Measurements from ENCODE around the gene OR51B2. TPM values are rescaled to one million over a fixed set of nuclear protein-coding genes. Genes with fewer than 3 reads are reported as not detected.

Gene OR51B2
- total and polyA plus RNA-seq, 2 of the 13 experiments (the other 11 are each of a cell fraction or from before 2014, with no cell fraction given): not detected

GRCh38 chr11:5281596-5281995 is 42.5 kb downstream of the OR51B2 start:
- Histone ChIP-seq H3K4me3 (replicated peaks in 1 of 3; ENCODE audit: insufficient read depth in 1 of 3, low read depth in 2 of 3, low read length in 3 of 3) (no peak overlapping the region), H3K36me3 (replicated peaks in 1 of 2; ENCODE audit: control insufficient read depth in 1 of 2, insufficient read depth in 2 of 2, low read length in 2 of 2) (no peaks in the 10 kb centered on the region), H2AFZ (ENCODE audit: low read length) (no peak overlapping the region), H3K4me2 (ENCODE audit: low read depth, low read length) (no peak overlapping the region), H3K27ac (ENCODE audit: extremely low read length, insufficient read depth, low read length) (no peak overlapping the region), H3K27me3 (ENCODE audit: control insufficient read depth in 1 of 2, insufficient read depth in 2 of 2, low read length in 2 of 2) (no peaks in the 10 kb centered on the region), H3K79me2 (ENCODE audit: insufficient read depth, low read length) (no peaks in the 10 kb centered on the region), H3K4me1 (ENCODE audit: insufficient read depth, low read length) (no peaks in the 10 kb centered on the region), H3K9me3 (ENCODE audit: low read length) (no peaks in the 10 kb centered on the region), H4K20me1 (ENCODE audit: insufficient read depth, low read length) (no peaks in the 10 kb centered on the region), H3K9ac (ENCODE audit: insufficient read depth, low read depth, low read length) (no peak overlapping the region)
- ChIA-PET POLR2A (no interaction called here), CTCF (ENCODE audit: low intra/inter-chr PET ratio, low total read pairs) (no interaction called here)
- ATAC-seq (no peak), FAIRE-seq (no peak), DNase-seq (ENCODE audit: low spot score) (no peak)
- BruUV-seq (replicated peaks): no TSS peak
- in situ Hi-C loops (cut with HindIII; ENCODE audit: extremely low pct_ligation_motif_present, low pct_unique_long_range_greater_than_20kb): no loop called here
- intact Hi-C loops (cut with micrococcal nuclease; ENCODE audit: unreplicated experiment): no loop called here
- no peak for TF ChIP-seq ATF5 (CRISPR knock-in tag; IDR thresholded peaks at IDR 0.05; ENCODE audit: low read depth)
- no peak for TF ChIP-seq ZNF354B (CRISPR knock-in tag; IDR thresholded peaks at IDR 0.05)
- TF ChIP-seq ZNF713 (CRISPR knock-in tag; IDR thresholded peaks at IDR 0.05): no peak
- no peak for TF ChIP-seq BCL6 (CRISPR knock-in tag; IDR thresholded peaks at IDR 0.05)
- no peak for TF ChIP-seq GABPA (IDR thresholded peaks at IDR 0.05; ENCODE audit: low read depth, low read length)
- TF ChIP-seq GABPA (CRISPR knock-in tag; IDR thresholded peaks at IDR 0.05; ENCODE audit: low read depth): no peak
- no peak for TF ChIP-seq KDM6A (CRISPR knock-in tag; IDR thresholded peaks at IDR 0.05; ENCODE audit: low read depth)
- no peak for TF ChIP-seq HIVEP1 (CRISPR knock-in tag; IDR thresholded peaks at IDR 0.05)
- TF ChIP-seq ZSCAN31 (CRISPR knock-in tag; IDR thresholded peaks at IDR 0.05; ENCODE audit: low read depth): no peak
- TF ChIP-seq, protein P1, sequence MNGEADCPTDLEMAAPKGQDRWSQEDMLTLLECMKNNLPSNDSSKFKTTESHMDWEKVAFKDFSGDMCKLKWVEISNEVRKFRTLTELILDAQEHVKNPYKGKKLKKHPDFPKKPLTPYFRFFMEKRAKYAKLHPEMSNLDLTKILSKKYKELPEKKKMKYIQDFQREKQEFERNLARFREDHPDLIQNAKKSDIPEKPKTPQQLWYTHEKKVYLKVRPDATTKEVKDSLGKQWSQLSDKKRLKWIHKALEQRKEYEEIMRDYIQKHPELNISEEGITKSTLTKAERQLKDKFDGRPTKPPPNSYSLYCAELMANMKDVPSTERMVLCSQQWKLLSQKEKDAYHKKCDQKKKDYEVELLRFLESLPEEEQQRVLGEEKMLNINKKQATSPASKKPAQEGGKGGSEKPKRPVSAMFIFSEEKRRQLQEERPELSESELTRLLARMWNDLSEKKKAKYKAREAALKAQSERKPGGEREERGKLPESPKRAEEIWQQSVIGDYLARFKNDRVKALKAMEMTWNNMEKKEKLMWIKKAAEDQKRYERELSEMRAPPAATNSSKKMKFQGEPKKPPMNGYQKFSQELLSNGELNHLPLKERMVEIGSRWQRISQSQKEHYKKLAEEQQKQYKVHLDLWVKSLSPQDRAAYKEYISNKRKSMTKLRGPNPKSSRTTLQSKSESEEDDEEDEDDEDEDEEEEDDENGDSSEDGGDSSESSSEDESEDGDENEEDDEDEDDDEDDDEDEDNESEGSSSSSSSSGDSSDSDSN (CRISPR knock-in tag; IDR thresholded peaks at IDR 0.05): no peak
- no peak for TF ChIP-seq PLRG1 (conservative IDR thresholded peaks at IDR 0.05)
- TF ChIP-seq SP140L (CRISPR knock-in tag; IDR thresholded peaks at IDR 0.05; ENCODE audit: borderline replicate concordance): no peak
- TF ChIP-seq PTBP1 (IDR thresholded peaks at IDR 0.05; ENCODE audit: low read depth, low read length, poor library complexity, severe bottlenecking): no peak
- TF ChIP-seq SATB2 (CRISPR knock-in tag; IDR thresholded peaks at IDR 0.05): no peak
- TF ChIP-seq, protein P2, sequence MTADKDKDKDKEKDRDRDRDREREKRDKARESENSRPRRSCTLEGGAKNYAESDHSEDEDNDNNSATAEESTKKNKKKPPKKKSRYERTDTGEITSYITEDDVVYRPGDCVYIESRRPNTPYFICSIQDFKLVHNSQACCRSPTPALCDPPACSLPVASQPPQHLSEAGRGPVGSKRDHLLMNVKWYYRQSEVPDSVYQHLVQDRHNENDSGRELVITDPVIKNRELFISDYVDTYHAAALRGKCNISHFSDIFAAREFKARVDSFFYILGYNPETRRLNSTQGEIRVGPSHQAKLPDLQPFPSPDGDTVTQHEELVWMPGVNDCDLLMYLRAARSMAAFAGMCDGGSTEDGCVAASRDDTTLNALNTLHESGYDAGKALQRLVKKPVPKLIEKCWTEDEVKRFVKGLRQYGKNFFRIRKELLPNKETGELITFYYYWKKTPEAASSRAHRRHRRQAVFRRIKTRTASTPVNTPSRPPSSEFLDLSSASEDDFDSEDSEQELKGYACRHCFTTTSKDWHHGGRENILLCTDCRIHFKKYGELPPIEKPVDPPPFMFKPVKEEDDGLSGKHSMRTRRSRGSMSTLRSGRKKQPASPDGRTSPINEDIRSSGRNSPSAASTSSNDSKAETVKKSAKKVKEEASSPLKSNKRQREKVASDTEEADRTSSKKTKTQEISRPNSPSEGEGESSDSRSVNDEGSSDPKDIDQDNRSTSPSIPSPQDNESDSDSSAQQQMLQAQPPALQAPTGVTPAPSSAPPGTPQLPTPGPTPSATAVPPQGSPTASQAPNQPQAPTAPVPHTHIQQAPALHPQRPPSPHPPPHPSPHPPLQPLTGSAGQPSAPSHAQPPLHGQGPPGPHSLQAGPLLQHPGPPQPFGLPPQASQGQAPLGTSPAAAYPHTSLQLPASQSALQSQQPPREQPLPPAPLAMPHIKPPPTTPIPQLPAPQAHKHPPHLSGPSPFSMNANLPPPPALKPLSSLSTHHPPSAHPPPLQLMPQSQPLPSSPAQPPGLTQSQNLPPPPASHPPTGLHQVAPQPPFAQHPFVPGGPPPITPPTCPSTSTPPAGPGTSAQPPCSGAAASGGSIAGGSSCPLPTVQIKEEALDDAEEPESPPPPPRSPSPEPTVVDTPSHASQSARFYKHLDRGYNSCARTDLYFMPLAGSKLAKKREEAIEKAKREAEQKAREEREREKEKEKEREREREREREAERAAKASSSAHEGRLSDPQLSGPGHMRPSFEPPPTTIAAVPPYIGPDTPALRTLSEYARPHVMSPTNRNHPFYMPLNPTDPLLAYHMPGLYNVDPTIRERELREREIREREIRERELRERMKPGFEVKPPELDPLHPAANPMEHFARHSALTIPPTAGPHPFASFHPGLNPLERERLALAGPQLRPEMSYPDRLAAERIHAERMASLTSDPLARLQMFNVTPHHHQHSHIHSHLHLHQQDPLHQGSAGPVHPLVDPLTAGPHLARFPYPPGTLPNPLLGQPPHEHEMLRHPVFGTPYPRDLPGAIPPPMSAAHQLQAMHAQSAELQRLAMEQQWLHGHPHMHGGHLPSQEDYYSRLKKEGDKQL (CRISPR knock-in tag; IDR thresholded peaks at IDR 0.05; ENCODE audit: low read depth): no peak
- TF ChIP-seq ZNF598 (CRISPR knock-in tag; IDR thresholded peaks at IDR 0.05; ENCODE audit: borderline replicate concordance): no peak
- no peak for TF ChIP-seq TBP (CRISPR knock-in tag; IDR thresholded peaks at IDR 0.05)
- TF ChIP-seq CERS6 (CRISPR knock-in tag; IDR thresholded peaks at IDR 0.05): no peak
- TF ChIP-seq HOXD1 (CRISPR knock-in tag; IDR thresholded peaks at IDR 0.05): no peak

All from HepG2 (cell line).